Measurements from ENCODE around the gene PLPP7.
"Not testable (repeated sequence)": the region's sequence is repeated elsewhere in the genome, so short reads cannot be mapped to it uniquely, and the experiment has no call there.

DNA sequence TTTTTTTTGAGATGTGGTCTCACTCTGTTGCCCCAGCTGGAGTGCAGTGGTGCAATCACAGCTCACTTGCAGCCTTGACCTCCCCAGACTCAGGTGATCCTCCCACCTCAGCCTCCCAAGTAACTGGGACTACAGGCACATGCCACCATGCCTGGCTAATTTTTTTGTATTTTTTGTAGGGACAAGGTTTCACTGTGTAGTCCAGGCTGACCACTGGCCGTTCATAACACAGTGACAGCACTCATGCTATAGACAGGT is 18.6 kb upstream of the PLPP7 start:
- TF ChIP-seq CTCF (IDR thresholded peaks at IDR 0.05; ENCODE audit: low read depth, low read length, missing input control); YY1 (IDR thresholded peaks at IDR 0.05); SP1 (IDR thresholded peaks at IDR 0.05); RXRA (IDR thresholded peaks at IDR 0.05); GABPA (IDR thresholded peaks at IDR 0.05 in 1 of 2, conservative IDR thresholded peaks at IDR 0.05 in 1 of 2); JUND (IDR thresholded peaks at IDR 0.05); MAX (IDR thresholded peaks at IDR 0.05); NR2F2 (IDR thresholded peaks at IDR 0.05); RAD21 (IDR thresholded peaks at IDR 0.05); EGR1 (IDR thresholded peaks at IDR 0.05; ENCODE audit: low read depth in 2 of 2); TAF1 (conservative IDR thresholded peaks at IDR 0.05); FOXA1 (IDR thresholded peaks at IDR 0.05): not testable (repeated sequence)
- TF ChIP-seq, protein P1, sequence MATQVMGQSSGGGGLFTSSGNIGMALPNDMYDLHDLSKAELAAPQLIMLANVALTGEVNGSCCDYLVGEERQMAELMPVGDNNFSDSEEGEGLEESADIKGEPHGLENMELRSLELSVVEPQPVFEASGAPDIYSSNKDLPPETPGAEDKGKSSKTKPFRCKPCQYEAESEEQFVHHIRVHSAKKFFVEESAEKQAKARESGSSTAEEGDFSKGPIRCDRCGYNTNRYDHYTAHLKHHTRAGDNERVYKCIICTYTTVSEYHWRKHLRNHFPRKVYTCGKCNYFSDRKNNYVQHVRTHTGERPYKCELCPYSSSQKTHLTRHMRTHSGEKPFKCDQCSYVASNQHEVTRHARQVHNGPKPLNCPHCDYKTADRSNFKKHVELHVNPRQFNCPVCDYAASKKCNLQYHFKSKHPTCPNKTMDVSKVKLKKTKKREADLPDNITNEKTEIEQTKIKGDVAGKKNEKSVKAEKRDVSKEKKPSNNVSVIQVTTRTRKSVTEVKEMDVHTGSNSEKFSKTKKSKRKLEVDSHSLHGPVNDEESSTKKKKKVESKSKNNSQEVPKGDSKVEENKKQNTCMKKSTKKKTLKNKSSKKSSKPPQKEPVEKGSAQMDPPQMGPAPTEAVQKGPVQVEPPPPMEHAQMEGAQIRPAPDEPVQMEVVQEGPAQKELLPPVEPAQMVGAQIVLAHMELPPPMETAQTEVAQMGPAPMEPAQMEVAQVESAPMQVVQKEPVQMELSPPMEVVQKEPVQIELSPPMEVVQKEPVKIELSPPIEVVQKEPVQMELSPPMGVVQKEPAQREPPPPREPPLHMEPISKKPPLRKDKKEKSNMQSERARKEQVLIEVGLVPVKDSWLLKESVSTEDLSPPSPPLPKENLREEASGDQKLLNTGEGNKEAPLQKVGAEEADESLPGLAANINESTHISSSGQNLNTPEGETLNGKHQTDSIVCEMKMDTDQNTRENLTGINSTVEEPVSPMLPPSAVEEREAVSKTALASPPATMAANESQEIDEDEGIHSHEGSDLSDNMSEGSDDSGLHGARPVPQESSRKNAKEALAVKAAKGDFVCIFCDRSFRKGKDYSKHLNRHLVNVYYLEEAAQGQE (IDR thresholded peaks at IDR 0.05), result not testable (repeated sequence)
- TF ChIP-seq, protein P2, sequence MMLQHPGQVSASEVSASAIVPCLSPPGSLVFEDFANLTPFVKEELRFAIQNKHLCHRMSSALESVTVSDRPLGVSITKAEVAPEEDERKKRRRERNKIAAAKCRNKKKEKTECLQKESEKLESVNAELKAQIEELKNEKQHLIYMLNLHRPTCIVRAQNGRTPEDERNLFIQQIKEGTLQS (IDR thresholded peaks at IDR 0.05), result not testable (repeated sequence)

Measured in liver (tissue), 3 donors.